Central memory CD4-positive, alpha-beta T cell (primary cell): ENCODE results near the gene CENPB.

Experiments
- DNase-seq: peaks from one replicate; pipeline ENCODE4 v3.0.0; 2022

Gene CENPB

GRCh38 chr20:3765171-3765882, 21.2 kb downstream of the CENPB start:
- DNase-seq: no peak

GRCh38 chr20:3764659-3765058, 21.9 kb downstream of the CENPB start:
- no peak for DNase-seq

GRCh38 chr20:3763671-3764601, 22.6 kb downstream of the CENPB start:
- DNase-seq: no peak

DNA sequence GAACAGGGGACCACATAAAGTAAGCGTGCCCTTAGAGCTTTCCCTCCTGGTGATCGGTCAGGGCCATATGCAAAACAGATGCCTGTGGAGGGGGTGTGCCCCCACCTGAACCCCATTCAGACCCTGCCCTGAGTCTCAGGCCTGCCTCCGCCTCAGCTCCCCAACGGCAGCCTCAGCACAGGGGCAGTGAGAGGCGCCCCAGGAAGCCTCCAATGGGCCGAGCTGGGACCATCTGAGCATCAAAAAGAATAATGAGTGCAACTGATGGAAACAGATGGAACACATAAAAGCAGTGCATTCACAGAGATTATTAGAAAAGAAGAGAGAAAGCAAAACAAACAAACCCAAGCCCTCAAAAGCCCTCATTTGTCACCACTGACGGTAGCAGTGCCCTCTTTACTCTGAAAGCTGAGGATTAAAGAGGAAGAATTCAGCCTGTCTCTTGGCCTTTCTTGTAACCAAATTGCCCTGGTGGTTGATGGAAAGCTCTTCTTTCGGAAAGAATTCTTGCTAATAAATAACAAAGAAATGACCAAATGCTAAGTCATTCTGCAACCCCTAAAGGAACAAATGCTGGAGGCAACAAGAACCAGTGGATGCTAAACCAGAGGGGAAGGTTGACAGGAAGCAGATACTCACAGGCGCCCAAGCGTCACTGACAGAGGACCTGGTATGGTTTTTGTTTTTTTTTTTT, 25.7 kb downstream of the CENPB start:
- DNase-seq: no peak

- DNase-seq: no peak
These were observed 26.7 kb downstream of the CENPB start for GRCh38 chr20:3759884-3760283.

GRCh38 chr20:3759316-3759823, 27.2 kb downstream of the CENPB start:
- no peak for DNase-seq

GRCh38 chr20:3758566-3758965, 28.0 kb downstream of the CENPB start:
- DNase-seq: no peak

DNA sequence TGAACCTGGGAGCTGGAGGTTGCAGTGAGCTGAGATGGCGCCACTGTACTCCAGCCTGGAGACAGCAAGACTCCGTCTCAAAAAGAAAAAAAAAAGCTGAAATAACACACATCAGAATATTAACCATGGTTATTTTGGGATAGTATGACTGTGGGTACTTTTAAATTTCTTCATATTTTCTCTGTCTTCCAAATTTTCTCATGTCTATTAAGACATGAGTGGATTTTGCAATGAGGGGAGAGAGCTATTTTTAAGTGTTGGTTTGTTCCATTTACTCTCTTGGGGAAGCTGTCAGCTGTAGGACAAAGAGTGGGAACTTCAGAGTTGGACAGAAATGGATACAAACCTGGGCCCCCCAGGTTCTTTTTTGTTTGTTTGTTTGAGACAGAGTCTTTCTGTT, 29.3 kb downstream of the CENPB start:
- DNase-seq: no peak

- no peak for DNase-seq
These were observed 30.6 kb downstream of the CENPB start for GRCh38 chr20:3755814-3756480.

GRCh38 chr20:3755269-3755668, 31.3 kb downstream of the CENPB start:
- DNase-seq: no peak

DNA sequence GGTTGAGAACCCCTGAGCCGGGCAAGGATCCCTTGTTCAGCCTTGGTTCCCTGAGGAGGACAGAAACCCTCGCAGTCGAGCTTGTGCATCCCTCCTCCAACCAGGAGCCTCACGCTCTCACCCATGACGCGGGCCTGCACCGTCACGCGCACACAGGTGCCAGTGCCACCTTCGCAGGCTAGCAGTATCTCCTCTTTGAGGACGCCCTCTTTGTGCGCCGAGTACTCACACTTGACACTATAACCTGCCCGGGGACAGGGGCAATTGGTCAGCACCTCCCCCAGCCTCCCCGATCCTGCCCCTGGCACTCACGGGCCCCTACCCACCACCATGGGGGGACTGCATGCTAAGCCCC, 32.3 kb downstream of the CENPB start:
- DNase-seq: no peak

DNA sequence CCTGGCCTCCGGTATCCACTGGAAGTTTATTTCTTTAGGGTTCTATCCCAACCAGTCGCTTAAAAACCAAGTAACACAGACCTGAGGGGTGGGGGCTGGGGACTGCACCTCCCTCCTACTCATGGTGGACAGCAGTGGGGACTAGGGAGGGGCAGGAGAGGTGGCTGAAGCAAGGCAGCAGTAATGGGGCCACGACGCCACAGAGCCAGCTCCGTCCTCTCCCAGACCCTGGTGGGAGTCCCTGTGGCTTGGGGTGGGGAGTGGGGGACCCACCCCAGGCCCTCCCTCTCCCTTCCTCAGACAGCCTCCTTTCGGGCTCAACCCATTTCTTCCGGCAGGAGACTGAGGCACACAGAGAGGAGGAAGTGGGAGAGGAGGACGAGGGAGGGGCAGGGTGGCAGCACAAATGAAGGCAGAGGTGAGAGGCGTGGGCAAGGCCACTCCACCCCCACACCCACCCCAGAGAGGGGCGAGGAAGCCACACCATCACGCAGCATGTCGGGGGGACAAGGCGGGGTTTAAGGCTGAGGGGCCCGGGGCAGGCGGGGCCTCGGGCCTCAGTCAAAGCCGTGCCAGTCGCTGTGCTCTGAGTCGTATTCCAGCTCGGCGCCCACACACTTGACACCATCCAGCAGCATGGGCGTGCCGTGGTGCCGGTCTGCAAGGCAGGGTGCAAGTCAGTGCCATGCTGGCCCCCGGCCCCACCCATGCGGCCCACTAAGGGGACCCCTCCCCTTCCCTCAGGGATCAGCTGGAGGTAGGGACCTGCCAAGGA, 32.9 kb downstream of the CENPB start:
- no peak for DNase-seq

DNA sequence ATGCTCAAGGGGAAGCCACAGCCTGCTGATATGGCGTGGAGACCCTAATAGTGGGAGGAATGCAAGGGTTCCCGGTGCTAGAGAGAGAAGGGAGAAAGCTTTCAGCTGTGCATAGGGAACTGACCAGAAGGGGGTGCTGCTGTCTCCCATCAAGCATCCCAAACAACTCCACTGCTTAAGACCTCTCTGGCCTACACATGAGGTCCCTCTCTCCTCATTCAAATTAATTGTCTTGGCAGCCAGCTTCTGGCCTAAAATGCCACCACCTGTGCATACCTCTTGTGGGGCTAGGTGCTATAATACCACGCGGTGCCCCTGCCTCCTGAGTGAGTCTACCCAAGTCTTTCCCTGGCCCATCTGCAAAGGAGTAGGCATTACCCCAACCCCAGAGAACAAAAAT, 33.4 kb downstream of the CENPB start:
- DNase-seq: peak; percentile 57

GRCh38 chr20:3752386-3752759, 34.2 kb downstream of the CENPB start:
- no peak for DNase-seq

GRCh38 chr20:3751675-3752385, 34.7 kb downstream of the CENPB start:
- peak; percentile 64 for DNase-seq

- DNase-seq: no peak
These were observed 35.2 kb downstream of the CENPB start for GRCh38 chr20:3751305-3751674.

- no peak for DNase-seq
These were observed 36.6 kb downstream of the CENPB start for GRCh38 chr20:3749689-3750531.

DNA sequence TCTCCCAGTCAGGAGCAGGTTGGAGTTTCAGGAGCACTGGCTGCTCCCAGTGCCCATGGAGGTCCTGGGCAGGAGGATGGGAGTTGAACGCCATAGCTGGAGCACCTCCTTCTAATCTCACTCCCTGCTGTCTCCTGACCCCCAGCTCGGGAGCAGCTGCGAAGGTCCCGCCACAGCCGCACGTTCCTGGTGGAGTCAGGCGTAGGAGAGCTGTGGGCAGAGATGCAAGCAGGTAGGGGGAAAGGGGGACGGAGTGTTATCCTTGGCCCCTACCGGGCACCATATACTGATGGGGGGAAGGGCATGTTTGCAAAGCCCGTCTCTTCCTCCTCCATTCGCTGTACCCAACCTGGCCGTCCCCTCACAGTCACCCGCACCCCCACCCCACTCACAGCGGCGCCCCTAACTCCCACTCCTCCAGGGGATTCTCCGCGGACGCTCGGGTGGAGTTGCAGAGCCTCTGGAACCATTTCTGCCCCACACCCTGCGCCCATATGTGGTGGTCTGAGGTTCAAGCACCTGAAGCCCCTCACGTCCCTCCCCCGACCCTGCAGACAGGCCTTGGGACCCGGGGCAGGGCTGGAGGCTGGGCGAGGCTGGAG, 37.4 kb downstream of the CENPB start:
- DNase-seq: no peak

- DNase-seq: no peak
These were observed 38.5 kb downstream of the CENPB start for GRCh38 chr20:3748073-3748472.

- DNase-seq: no peak
These were observed 39.1 kb downstream of the CENPB start for GRCh38 chr20:3747471-3747870.
